ENCODE results near the gene LRRC37B. TPM values are rescaled to one million over a fixed set of nuclear protein-coding genes. Genes with fewer than 3 reads are reported as not detected.
"Not testable (repeated sequence)": the region's sequence is repeated elsewhere in the genome, so short reads cannot be mapped to it uniquely, and the experiment has no call there.

LRRC37B gene
- total RNA-seq, 1 donor from 2014 or later: 4.4 TPM

- not testable (repeated sequence) for ATAC-seq
Measured at GRCh38 chr17:32100323-32100722, 93.1 kb downstream of the LRRC37B start.

- ATAC-seq: no peak
Measured at GRCh38 chr17:32100971-32101631, 93.9 kb downstream of the LRRC37B start.

- ATAC-seq: no peak
Measured at GRCh38 chr17:32102172-32102571, 95.0 kb downstream of the LRRC37B start.

GRCh38 chr17:32102646-32103186, 95.5 kb downstream of the LRRC37B start:
- no peak for ATAC-seq

Other genes starting within 250 kb of the LRRC37B start
- gene COPRS, start 148.1 kb upstream of the LRRC37B start, total RNA-seq: 18.8 TPM
- 39.9 TPM for gene UTP6, start 105.7 kb upstream of the LRRC37B start, total RNA-seq
- 16.4 TPM for gene SUZ12, start 70.4 kb upstream of the LRRC37B start, total RNA-seq
- gene RHOT1, start 135.1 kb downstream of the LRRC37B start, total RNA-seq: 16.2 TPM